Putamen (tissue), 1 donor: Measurements from ENCODE around the gene PPFIA1.
"Not testable (repeated sequence)": the region's sequence is repeated elsewhere in the genome, so short reads cannot be mapped to it uniquely, and the experiment has no call there.

Experiments
- DNase-seq: peaks from one replicate; pipeline ENCODE4 v3.0.0-alpha.2; 2016; ENCODE audit warnings: low spot score

The PPFIA1 gene

GRCh38 chr11:70394211-70394950 is 123.9 kb downstream of the PPFIA1 start:
- DNase-seq: no peak

GRCh38 chr11:70397336-70397982 is 127.0 kb downstream of the PPFIA1 start:
- no peak for DNase-seq

GRCh38 chr11:70397983-70398833 is 127.7 kb downstream of the PPFIA1 start, which contains the start of gene CTTN:
Gene CTTN, plus strand, starts transcription at chr11:70398529. Its CDS starts 8,769 bp downstream, at chr11:70407298.
- DNase-seq: peak; percentile 85

GRCh38 chr11:70398834-70399680 is 128.6 kb downstream of the PPFIA1 start:
- no peak for DNase-seq

- peak; percentile 25 for DNase-seq
These were observed 129.2 kb downstream of the PPFIA1 start for GRCh38 chr11:70399681-70400112.

GRCh38 chr11:70400643-70401042 is 130.2 kb downstream of the PPFIA1 start:
- DNase-seq: no peak

GRCh38 chr11:70402016-70402415 is 131.5 kb downstream of the PPFIA1 start:
- no peak for DNase-seq

- no peak for DNase-seq
These were observed 132.2 kb downstream of the PPFIA1 start for GRCh38 chr11:70402685-70403084.

DNA sequence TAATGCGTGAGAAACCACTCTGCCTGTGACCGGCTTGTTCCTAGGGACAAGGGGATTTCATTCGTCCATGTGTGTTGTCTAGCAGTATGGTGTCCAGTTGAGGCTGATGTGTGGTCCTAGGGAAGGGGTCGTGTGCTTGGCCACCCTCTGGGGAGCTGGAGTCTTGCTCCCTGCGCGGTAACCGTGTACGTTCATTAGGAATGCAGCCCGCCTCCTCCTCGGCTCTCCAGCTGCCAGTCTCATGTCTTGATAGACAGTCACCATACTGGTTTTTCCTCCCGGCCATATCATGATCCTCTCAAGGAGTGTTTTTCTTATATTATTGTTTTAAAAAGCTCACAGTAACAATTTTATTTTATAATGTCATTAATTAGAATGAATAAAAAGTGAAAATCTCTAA is 133.8 kb downstream of the PPFIA1 start:
- no peak for DNase-seq

DNA sequence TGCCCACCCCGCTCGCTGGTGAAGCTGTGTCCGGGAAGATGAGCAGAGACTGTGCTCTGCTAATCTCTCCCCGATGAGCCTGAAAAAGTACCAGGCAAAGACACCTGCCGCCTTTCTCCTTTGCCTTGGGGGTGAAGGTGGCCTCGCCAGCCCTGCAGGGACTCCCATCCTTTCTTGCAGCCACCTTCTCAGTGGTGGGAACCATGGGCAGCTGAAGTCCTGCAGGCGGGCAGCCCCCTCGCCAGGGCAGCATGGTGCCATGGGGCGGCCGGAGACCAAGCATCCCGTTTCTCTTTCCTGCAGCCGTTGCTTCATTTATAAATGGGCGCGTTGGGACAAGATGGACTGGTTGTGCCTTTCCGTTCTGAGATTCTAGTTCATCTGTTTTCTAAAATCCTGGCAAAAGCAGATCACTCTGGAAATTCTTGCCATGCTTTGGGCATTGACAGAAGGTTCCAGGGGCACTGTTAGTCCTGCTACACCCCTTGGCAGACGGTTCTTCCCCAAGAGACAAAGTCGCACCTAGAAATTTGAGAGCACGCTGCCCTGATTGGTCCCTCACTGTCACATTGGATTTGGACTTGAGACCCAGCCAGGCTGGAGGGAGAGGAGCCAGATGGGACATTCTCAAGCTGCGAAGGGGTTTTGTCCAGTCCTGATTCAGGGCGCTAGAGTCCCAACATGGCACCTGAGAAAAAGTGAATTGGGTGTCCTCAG is 135.3 kb downstream of the PPFIA1 start:
- no peak for DNase-seq

GRCh38 chr11:70407121-70407520 is 136.6 kb downstream of the PPFIA1 start:
- DNase-seq: no peak

DNA sequence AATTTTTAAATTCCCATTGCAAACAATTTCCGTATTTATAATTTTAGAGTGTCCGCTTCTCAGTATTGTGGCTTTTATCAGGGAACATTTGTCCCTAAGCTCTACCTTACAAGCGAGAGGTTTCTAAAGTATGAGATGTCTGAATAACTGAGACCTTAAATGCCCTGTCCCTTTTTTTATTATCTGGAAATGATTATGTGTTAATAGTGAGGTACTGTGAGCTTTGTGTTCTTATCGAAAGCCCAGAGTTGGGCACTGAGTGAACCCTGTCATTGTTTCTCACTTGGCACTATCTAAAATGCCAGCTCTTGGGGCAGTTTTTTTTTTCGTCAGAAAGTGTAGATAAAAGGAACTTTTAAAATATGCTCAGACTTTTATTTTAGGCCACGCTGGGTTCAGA is 137.3 kb downstream of the PPFIA1 start:
- no peak for DNase-seq

DNA sequence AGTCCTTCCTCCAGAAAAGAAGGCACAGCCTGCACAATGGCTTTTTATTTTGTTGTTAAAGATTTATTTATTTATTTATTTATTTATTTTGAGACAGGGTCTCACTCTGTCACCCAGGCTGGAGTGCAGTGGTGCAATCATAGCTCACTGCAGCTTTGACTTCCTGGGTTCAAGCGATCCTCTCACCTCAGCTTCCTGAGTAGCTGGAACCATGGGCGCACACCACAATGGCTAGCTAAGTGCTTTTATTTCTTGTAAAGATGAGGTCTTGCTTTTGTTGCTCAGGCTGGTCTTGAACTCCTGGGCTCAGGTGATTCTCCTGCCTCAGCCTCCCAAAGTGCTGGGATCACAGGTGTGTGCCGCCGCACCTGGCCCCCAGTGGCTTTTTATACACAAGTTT is 137.8 kb downstream of the PPFIA1 start:
- DNase-seq: not testable (repeated sequence)

- DNase-seq: peak; percentile 50
These were observed 138.9 kb downstream of the PPFIA1 start for GRCh38 chr11:70409437-70409836.

- DNase-seq: no peak
These were observed 139.4 kb downstream of the PPFIA1 start for GRCh38 chr11:70409871-70410270.

DNA sequence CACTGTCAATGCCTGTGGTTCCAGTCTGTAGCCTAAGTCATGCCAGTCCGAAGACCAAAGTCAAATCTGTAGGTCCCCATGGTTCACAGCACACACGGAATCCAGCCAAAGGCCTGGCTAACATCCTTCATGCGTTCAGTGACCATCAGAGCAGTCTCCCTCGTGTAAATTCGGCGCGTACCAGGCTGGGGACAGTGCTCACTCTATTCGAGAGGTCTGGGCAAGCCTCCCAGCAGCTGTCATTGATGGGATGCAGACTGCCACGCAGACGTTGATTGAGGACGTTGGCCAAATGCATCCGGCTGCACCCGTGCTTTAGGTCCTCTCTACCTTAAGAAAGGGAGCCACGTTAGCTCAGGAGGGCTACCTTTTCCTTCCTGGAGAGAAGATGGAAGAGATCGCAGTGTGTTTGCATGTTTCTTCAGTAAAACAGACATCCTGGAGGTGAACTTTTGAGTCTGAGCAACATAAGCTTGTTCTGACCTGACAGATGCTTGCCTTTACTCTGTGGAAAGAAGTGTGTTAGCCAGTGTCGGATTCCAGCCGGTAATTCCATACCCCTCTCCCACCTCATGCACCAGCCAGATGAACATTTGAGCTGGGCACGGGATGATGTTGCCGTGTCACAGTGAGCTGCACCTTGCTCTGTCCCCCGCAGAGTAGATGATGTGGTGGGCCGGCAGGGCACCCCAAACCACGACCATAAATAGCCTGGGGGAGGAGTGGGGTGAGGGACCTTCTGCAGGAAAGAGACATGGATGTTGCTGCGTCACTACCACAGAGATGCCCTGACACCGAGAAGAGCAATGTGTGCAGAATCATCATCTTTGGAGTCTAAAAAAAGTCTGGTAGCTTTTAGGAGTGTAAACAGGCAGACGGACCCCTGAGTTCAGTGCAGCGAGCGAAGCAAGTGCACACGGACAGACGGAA is 140.1 kb downstream of the PPFIA1 start:
- DNase-seq: no peak

DNA sequence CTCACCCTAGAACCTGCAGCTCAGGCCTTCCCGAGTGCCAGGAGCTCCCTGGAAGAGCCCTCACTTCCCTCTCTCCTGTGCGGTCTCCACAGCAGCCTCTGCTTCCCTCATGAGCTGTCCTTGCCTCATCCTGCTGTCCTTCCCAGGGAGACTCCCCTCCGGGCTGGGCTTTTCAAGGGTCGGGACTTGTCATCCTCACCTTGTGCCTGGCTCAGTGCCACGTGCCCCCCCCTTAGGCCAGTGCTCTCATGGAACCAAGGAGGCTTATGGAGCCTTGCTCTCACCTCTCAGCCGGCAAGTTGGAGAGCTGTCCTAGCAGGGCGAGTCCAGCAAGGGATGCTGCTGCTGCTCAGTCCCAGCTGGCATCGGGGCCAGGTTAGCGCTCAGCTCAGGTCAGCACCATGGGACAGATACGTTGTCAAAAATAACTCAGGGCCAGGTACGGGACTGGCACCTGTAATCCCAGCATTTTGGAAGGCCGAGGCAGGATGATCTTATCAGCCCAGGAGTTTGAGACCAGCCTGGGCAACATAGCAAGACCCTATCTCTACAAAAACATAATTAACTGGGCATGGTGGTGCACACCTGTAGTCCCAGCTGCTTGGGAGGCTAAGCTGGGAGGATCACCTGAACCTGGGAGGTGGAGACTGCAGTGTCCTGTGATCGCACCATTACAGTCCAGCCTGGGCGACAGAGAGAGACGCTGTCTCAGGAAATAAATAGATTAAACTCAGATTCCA is 141.4 kb downstream of the PPFIA1 start:
- no peak for DNase-seq

- no peak for DNase-seq
These were observed 142.7 kb downstream of the PPFIA1 start for GRCh38 chr11:70413151-70413550.
